ENCODE data around the gene RPS6KA2.
"Not testable (repeated sequence)": the region's sequence is repeated elsewhere in the genome, so short reads cannot be mapped to it uniquely, and the experiment has no call there.

The RPS6KA2 gene

DNA sequence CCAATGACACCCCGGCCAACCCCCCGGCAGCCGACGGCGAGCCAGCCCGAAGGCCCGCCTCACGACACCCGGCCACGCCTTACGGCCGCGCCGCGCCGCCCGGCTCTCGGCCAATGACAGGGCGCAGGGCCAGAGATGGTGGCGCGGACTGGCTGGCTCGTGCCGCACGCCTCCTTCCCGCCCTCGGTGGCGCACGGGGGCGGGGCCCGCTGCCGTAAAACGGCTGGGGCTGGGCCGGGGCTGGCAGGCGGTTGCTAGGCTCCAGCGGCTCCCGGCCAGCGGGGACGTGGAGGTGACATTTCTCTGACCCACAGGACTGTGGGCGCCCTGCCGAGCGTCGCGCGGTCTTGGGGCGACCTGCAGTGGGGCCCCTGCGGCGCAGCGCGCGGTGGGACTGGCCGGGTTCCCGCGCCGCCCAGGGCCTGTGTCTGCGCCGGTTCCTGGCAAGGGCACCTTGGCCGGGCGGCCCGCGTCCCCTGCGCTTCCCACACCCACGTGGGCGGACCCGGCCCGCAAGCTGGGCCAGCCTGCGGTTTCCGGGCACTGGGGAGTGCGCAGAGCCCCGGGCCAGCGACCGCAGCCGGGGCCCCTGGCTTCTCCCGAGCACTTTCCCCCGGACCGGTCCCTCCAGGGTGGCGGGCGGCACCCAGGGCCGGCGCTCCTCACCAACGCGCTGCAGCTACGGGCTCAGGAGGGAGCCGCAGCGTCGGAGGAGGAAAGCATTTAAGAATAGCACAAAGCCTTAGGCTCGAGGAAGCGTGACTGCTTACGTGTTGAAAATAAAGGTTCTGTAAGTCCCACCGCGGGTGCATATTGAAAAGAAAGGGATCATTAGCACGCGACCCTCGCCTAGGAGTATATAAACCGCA, 243.9 kb downstream of the RPS6KA2 start, which contains the start of gene MPC1:
Gene MPC1 (minus strand): TSS at position 8 of the 869 bp plus-strand sequence. CDS start 64 bp downstream, outside the sequence.
- FAIRE-seq: no peak

DNA sequence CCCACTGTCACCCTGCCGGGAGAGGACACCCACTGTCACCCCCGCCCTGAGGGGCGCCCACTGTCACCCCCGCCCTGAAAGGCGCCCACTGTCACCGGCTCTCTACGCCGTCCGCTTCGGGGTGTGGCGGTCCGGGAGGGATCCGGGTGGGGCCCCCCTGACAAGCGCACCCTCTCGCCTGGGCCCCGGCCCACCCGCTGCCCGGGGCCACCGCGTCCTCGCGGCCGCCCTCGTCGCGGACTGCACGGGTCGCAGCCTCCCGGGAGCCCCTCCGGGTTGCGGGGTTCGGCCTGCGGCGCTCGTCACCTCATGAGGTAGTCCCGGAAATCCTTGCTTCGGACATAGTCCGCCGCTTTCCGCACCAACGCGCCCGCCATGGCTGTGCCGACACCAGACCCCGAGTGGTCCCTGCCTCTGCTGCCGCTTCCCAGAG, 244.5 kb downstream of the RPS6KA2 start:
- FAIRE-seq: no peak

DNA sequence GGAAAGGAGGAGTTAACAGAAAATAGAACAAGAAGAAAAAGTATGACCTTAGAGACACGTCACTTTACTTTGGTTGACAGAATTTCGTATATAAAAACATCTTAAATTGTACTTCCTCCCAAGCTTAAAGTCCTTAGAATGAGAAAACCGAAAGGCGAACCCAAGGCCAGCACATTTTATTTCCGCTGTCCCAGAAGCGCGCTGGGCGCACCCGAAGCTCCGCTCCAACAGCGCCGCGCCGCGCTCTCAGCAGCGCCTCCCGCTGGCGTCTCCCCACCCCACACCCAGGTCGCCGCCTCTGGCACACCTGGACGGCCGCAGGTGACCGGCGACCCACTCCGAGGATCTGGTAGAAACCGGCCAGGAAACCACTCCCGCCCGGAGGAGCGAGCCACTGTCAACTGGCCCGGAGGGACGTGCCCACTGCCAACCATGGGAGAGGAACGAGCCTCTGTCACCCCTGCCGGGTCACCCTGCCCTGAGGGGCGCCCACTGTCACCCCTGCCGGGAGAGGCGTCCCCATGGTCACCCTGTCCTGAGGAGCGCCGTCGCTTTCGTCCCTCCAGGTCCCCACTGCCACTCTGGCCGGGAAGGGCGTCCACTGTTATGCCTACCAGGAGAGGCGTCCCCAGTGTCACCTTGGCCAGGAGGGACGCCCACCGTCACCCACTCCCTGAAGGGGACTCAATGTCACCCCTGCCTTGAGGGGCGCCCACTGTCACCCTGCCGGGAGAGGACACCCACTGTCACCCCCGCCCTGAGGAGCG, 245.1 kb downstream of the RPS6KA2 start:
- no peak for FAIRE-seq

DNA sequence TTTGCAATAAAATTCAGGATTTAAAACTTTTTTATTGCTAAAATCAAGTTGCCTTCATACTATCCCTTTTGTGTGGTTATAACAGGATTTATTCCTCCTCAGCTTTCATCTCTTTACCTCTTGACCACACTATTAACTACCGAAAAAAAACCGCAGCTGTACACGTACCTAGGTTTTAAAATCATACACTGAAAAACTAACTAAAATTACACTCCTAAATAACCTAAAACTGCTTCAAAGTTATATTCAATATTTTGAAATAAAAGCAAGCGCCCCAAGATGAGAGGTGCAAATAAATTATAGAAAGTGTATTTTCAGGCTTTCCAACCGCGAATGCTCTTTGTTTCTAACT, 245.7 kb downstream of the RPS6KA2 start:
- FAIRE-seq: no peak

DNA sequence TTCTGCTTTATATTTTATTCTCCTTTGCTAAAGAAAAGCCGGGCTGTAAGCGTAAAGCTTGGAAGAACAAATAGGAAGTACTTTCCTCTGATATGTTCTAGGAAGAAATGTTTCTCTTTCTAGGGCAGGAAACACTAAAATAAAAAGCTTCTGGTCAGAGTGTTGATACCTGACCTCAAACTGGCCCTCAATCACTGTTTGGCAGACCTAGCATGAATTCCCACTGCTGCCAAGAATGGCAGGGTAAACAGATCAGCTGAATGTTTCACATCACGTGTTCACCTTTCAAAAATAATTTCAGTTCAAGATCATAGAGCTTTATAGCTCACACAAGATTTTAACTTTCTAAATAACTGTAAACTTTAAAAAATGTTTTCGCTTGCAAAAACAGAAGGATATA, 247.3 kb downstream of the RPS6KA2 start:
- no peak for FAIRE-seq

DNA sequence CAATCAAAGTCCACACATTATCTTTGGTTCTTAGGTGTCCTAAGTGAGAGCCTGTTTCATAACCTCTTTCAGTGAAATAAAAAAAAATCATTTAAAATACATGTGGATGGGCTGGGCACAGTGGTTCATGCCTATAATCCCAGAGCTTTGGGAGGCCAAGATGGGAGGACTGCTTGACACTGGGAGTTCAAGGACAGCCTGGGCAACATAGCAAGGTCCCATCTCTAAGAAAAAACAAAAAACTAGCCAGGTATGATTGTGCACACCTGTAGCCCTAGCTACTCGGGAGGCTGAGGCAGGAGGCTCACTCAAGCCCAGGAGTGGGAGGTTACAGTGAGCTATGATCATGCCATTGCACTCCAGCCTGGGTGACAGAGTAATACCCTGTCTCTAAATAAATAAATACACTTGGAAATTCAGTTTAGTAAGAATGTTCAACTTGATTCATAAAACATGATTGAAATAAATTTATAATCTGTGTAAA, 247.9 kb downstream of the RPS6KA2 start:
- no peak for FAIRE-seq

DNA sequence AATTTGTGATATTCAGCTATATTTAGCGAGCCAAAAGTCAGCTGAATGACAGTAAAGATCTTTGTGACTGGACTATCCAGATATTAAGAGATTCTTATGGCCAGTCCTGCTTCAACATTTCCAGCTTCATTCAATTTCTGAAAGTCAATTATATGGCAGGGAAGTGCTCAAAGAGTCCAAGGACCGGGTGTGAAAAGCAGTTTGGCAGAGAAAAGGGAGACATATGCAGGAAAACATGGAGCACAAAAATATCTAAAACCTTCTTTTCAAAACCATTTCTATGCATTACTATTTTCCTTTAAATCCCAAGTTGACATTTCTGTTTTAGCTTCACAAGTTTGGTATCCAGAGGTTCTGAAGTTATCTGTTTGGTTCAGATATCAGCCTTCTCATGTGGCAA, 249.3 kb downstream of the RPS6KA2 start:
- FAIRE-seq: no peak

DNA sequence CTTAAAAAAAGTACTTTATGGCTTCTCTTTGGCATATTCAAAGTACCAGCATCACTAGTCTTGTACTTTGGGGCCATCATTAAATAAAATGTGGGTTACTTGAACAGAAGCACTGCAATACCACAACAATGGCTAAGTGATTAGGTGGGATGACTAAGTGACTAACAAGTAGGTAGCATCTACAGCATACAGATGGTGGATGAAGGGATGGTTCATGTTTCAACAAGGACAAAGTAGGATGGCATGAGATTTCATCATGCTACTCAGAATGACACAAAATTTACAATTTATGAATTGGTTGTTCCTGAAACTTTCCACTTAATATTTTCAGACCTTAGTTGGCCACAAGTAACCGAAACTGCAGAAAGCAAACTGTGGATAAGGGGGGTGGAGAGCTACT, 252.0 kb downstream of the RPS6KA2 start:
- no peak for FAIRE-seq

DNA sequence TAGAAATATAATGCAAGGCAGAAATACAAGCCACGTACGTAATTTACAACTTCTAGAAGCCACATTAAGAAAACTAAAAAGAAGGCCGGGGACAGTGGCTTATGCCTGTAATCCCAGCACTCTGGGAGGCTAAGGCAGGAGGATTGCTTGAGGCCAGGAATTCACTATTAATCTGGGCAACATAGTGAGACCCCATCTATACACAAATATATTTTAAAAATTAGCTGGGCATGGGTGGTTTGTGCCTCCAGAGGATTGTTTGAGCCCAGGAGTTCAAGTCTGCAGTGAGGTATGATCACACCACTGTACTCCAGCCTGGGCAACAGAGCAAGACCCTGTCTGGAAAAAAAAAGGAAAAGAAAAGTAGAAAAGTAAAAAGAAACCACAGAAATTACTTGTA, 256.6 kb downstream of the RPS6KA2 start:
- no peak for FAIRE-seq

DNA sequence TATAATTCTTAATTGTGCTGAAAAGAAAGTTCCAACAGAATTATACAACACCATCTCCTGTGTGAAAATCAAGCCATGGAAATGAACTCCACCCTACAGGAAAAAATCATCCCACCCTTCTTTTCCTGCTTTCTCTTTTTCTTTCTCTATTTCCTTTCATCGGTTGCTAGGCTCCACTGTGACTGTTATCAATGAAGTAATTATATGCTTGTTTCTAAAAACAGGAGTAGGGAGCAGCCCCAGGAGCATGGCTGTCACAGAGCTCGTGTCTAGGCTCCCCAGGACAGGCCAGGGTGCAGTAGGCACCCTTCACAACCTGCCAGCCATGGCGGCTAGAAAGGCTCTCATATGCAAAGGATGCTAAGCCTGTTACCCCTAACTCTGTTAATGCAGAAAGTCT, 257.3 kb downstream of the RPS6KA2 start:
- no peak for FAIRE-seq

DNA sequence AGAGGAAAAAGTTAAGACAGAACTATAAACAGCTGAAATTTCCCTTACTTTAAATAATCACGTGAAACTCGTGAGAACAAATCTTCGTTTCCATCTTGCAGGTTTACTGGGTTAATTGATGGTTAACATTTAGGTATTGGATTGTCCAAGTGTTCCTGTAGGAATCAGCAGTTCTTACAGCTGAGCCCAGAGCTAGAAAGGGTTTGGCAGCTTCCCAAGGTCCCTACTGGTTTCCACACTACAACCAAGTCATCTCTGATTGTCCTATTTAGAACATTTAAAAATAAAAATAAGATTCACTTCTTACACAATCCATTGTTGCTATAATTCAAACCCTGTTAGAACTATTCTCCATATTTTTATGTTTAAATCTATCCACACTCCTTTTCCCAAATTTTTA, 260.1 kb downstream of the RPS6KA2 start:
- FAIRE-seq: no peak

DNA sequence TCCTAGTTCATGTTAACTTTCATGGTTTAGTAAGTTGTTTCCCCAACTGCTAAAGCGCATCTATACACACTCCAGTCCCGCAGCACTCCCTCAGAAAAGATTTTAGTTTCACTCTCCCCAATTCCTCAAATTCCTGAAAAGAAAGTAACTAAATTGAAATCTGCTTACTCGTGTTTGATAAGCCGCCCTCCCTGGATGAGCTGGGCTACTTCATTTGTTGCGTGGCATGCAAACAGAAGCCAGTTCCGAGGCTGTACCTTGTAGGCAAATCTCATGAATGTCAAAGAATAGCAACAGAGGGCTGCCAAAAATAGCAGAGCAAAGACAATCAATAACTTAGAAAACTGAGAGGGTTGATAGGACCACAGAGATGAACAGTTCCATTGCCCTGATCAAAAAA, 261.2 kb downstream of the RPS6KA2 start:
- no peak for FAIRE-seq

DNA sequence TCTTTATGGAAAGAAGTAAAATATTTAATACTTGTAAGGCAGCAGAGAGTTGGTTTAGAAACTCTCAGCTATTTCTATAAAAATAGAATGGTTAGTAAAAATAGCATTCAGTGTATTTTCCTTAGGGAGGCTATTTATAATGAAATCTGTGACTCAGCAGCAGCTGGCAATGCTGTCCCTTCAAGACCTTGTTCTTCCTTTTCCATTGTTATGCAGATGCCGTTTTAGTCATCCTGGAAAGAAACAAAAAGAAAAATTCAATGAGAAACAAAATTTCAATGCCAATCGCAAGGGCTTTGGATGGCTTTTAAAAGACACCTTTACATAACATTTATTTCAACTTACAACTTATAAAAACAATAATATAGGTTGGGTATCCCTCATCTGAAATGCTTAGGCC, 261.8 kb downstream of the RPS6KA2 start:
- FAIRE-seq: no peak

DNA sequence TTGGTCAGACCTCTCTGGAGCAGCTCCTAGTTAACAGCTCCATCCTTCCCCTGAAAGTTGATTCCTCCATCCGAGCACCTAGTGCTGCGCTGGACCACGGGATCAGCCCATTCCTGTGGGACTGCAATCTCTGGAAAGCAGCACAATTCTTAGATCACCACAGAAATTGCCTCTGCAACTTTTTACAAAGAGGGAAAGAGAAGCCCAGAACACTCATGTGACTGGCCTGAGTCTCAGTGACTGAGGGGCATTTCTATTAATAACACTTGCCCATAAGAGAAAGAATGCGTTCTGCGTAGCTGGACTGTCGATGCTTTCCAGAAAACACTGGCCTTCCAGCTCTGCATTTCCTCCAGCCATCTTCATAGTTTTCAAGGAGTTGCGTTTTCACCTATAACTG, 262.6 kb downstream of the RPS6KA2 start:
- FAIRE-seq: no peak

DNA sequence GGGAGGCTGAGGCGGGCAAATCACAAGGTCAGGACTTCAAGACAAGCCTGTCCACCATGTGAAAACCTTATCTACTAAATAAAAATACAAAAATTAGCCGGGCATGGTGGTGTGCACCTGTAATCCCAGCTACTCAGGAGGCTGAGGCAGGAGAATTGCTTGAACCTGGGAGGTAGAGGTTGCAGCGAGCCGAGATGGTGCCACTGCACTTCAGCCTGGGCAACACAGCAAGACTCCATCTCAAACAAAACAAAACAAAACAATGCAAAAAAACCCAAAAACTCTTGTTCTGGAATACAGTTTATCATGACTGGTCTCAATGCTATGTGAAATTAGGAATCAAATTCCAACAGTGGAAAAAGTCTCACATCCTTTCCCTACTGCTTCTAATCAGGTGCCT, 264.6 kb downstream of the RPS6KA2 start:
- FAIRE-seq: not testable (repeated sequence)

DNA sequence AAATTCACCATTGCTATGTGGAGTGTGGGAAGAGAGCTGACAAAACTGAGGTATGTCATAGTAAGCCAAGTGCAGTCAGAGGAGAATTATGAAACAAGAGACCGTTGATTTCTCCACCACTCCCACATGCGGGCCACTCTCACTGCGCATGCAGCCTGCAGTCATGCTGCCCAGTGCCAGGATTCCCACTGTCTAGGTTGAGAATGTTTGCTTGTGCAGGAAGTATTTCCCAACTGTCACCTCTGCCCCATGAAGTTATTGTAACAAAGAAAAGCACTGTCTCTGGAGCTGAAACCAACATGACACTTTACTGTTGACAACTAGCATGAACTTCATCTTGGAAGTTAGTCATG, 266.0 kb downstream of the RPS6KA2 start:
- FAIRE-seq: no peak

DNA sequence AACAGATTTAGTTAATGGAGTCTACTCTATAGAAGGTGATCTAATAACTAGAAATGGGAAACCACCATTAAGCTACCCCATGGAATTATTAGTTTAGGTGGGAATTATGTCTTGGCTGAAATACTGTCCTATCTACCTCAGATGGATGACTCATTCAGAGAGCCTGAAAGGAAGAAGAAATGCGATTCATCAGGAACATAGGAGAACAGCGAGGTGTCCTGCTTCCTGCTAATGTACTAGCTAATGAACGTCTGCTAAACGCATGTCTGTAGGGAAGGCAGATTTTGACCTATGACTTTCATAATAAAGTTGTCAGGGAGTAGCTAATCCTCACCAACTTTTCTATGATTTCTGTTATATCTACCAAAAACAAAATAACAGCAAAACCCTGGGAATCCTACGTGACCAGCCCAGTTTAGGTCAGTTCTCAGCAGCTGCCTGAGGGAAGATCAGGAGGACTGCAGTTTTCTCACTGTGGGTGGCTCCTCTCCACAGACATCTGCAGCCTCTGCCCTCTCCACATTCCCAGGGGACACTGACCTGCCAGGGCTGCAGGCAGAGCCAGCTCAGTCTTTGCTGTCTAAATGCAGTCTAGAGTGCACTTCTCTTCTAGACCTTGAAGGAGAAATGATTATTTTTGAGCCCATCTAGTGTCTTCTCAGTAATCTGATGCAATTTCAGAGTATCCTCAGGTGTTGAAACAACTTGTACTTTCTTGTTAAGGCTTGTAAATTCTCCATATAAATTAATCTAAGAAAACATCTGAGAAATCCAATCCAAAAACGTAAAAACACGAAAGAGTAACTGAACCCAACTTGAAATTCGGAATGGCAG, 266.6 kb downstream of the RPS6KA2 start:
- no peak for FAIRE-seq
